Stimulated activated CD4-positive, alpha-beta T cell treated with anti-CD3 and anti-CD28 coated beads, TNF-alpha, amount 100 ng/mL, for 48 hours (primary cell): ENCODE measurements around the gene KLC1.
"Not testable (repeated sequence)": the region's sequence is repeated elsewhere in the genome, so short reads cannot be mapped to it uniquely, and the experiment has no call there.

Experiments
- DNase-seq, 3 donors: peaks; one replicate each; pipeline ENCODE4 v3.0.0-alpha.2; 2020; ENCODE audit warnings: low read depth in 3 of 3

KLC1 gene

GRCh38 chr14:103628684-103629502 is at the start of gene KLC1:
Gene KLC1, plus strand, starts transcription at chr14:103629211. Its CDS starts 25,354 bp downstream, at chr14:103654565.
- peak; percentile 63 to 86 (median 69) for DNase-seq

GRCh38 chr14:103581206-103581605 is 47.8 kb upstream of the KLC1 start:
- DNase-seq: no peak

GRCh38 chr14:103581954-103582703 is 46.9 kb upstream of the KLC1 start:
- DNase-seq: no peak

- DNase-seq: no peak
These were observed 44.6 kb upstream of the KLC1 start for GRCh38 chr14:103584326-103584915.

- DNase-seq: no peak
These were observed 35.4 kb upstream of the KLC1 start for GRCh38 chr14:103593577-103593976.

GRCh38 chr14:103594265-103594664 is 34.7 kb upstream of the KLC1 start:
- DNase-seq: no peak

- peak in 1 of 3 donors; percentile 12 for DNase-seq
These were observed 31.2 kb upstream of the KLC1 start for GRCh38 chr14:103597623-103598377.

GRCh38 chr14:103600503-103600902 is 28.5 kb upstream of the KLC1 start:
- no peak for DNase-seq

GRCh38 chr14:103604620-103605019 is 24.4 kb upstream of the KLC1 start:
- no peak for DNase-seq

- DNase-seq: no peak
These were observed 21.9 kb upstream of the KLC1 start for GRCh38 chr14:103606963-103607668.

GRCh38 chr14:103607822-103608221 is 21.2 kb upstream of the KLC1 start:
- no peak for DNase-seq

GRCh38 chr14:103609081-103609480 is 19.9 kb upstream of the KLC1 start:
- not testable (repeated sequence) for DNase-seq

GRCh38 chr14:103611215-103611614 is 17.8 kb upstream of the KLC1 start:
- no peak for DNase-seq

- DNase-seq: no peak
These were observed 15.5 kb upstream of the KLC1 start for GRCh38 chr14:103613517-103613916.

GRCh38 chr14:103616635-103617300 is 12.2 kb upstream of the KLC1 start:
- no peak for DNase-seq

GRCh38 chr14:103619057-103619456 is 10.0 kb upstream of the KLC1 start:
- no peak for DNase-seq

GRCh38 chr14:103621860-103622259 is 7.2 kb upstream of the KLC1 start:
- no peak for DNase-seq

GRCh38 chr14:103623308-103623707 is 5.7 kb upstream of the KLC1 start:
- no peak for DNase-seq

GRCh38 chr14:103623883-103624482 is 5.0 kb upstream of the KLC1 start:
- DNase-seq: no peak

GRCh38 chr14:103624860-103625259 is 4.2 kb upstream of the KLC1 start:
- no peak for DNase-seq
